K562 (cell line): ENCODE data around the gene RAB17. TPM values are rescaled to one million over a fixed set of nuclear protein-coding genes. Genes with fewer than 3 reads are reported as not detected.

ENCODE experiments used
- ATAC-seq: fragments of 200-7000 bp; cut with Tn5 transposase; 3 replicates; pipeline ENCODE4 v1.9.1; 2020; ENCODE audit warnings: moderate library complexity
- BruUV-seq: library from RNA; stranded (reverse); fragments of 400-500 nt; replicated peaks from 2 replicates; lab custom pipeline; 2021; lab: Mats Ljungman, UMichigan
- CTCF ChIA-PET: fragments of 300-600 bp; formaldehyde crosslinking; extraction: SDS; loops from one replicate; lab custom pipeline; 2021; ENCODE audit warnings: low intra/inter-chr PET ratio; lab: Yijun Ruan, JAX
- POLR2A ChIA-PET: fragments of 300-600, 350-650 bp; sonication (Branson Sonifier 250); formaldehyde crosslinking; extraction: SDS; loops from one replicate; lab custom pipeline; 2021; ENCODE audit warnings: antibody characterized with exemption, inconsistent platforms; lab: Yijun Ruan, JAX
- DNase-seq, 4 experiments: peaks; one replicate each; pipeline versions ENCODE4 v3.0.0 to v3.0.0-alpha.2; 2011 to 2018; ENCODE audit warnings: low spot score in 3 of 4, mixed read lengths in 3 of 4; ENCODE audit errors: extremely low read depth in 1 of 4
- FAIRE-seq: peaks from 2 replicates; lab custom pipeline; 2011; peaks lifted over from hg19 to GRCh38; lab: Jason Lieb, UNC
- H2AFZ ChIP-seq: 2 replicates; pipeline ENCODE4 v1.6.0; 2011; ENCODE audit warnings: low read depth, low read length, control low read depth, inconsistent platforms
- H3K27ac ChIP-seq: fragments of 200-600 bp; 3 replicates; pipeline ENCODE4 v1.8.0; 2011; ENCODE audit warnings: low read depth, mild to moderate bottlenecking, control low read depth, inconsistent platforms, low read length, moderate library complexity, mixed read lengths; ENCODE audit errors: extremely low read depth
- H3K27me3 ChIP-seq, 2 experiments: fragments of 300-600 bp in 1 of 2; 2 replicates in 1 of 2; 3 replicates in 1 of 2; pipeline versions ENCODE4 v1.6.0 to v1.8.0; 2011; ENCODE audit warnings: inconsistent platforms in 2 of 2, low read length in 2 of 2, mild to moderate bottlenecking in 1 of 2, mixed read lengths in 1 of 2, moderate library complexity in 1 of 2; ENCODE audit not compliant: control insufficient read depth in 2 of 2, insufficient read depth in 2 of 2
- H3K36me3 ChIP-seq: fragments of 300-600 bp; 3 replicates; pipeline ENCODE4 v1.8.0; 2011; ENCODE audit warnings: mild to moderate bottlenecking, low read length, inconsistent platforms; ENCODE audit not compliant: control insufficient read depth, insufficient read depth
- H3K4me1 ChIP-seq, 2 experiments: fragments of 200-600 bp in 1 of 2; replicated peaks in 1 of 2; 2 replicates in 1 of 2; 3 replicates in 1 of 2; pipeline versions ENCODE4 v1.5.1 to v1.8.0; 2011; ENCODE audit warnings: inconsistent platforms in 2 of 2, low read length in 2 of 2, mild to moderate bottlenecking in 1 of 2, mixed read lengths in 1 of 2, moderate library complexity in 1 of 2; ENCODE audit not compliant: control insufficient read depth in 2 of 2, insufficient read depth in 2 of 2
- H3K4me2 ChIP-seq: 2 replicates; pipeline ENCODE4 v1.6.1; 2011; ENCODE audit warnings: low read length, control low read depth, inconsistent platforms, mixed read lengths; ENCODE audit not compliant: insufficient read depth
- H3K4me3 ChIP-seq: fragments of 200-600 bp; sonication (generic), shearing (Covaris generic); 2 replicates; pipeline ENCODE4 v1.5.1; 2016; ENCODE audit warnings: control low read depth, inconsistent platforms
- H3K79me2 ChIP-seq: fragments of 200-600 bp; 3 replicates; pipeline ENCODE4 v1.8.0; 2011; ENCODE audit warnings: low read length, inconsistent platforms; ENCODE audit not compliant: control insufficient read depth, insufficient read depth
- H3K9ac ChIP-seq, 2 experiments: 2 replicates each; pipeline versions ENCODE4 v1.6.0 to v1.6.1; 2011; ENCODE audit warnings: low read depth in 2 of 2, low read length in 2 of 2, control low read depth in 1 of 2, inconsistent platforms in 1 of 2, mild to moderate bottlenecking in 1 of 2, mixed read lengths in 1 of 2; ENCODE audit not compliant: insufficient read depth in 1 of 2
- H3K9me1 ChIP-seq: one replicate; pipeline ENCODE4 v1.6.0; 2011; ENCODE audit warnings: inconsistent platforms, mild to moderate bottlenecking, low read length, moderate library complexity; ENCODE audit not compliant: control insufficient read depth, insufficient read depth
- H3K9me3 ChIP-seq: replicated peaks from 2 replicates; pipeline ENCODE4 v1.5.1; 2011; ENCODE audit warnings: low read depth, low read length, inconsistent platforms; ENCODE audit not compliant: control insufficient read depth, insufficient read depth
- H4K20me1 ChIP-seq: replicated peaks from 2 replicates; pipeline ENCODE4 v1.6.1; 2011; ENCODE audit warnings: low read length, inconsistent platforms, mixed read lengths; ENCODE audit not compliant: control insufficient read depth, insufficient read depth
- PTBP1 ChIP-seq: fragments of 200-400 bp; formaldehyde crosslinking; IDR thresholded peaks from 2 replicates; pipeline ENCODE4 v1.6.1; 2017; ENCODE audit warnings: low read depth, low read length
- XRCC4 ChIP-seq: IDR thresholded peaks from one replicate; pipeline ENCODE4 v1.6.1; 2011; ENCODE audit not compliant: insufficient read depth, insufficient read length; ENCODE audit errors: extremely low read depth
- ZNF133 ChIP-seq: fragments of 250-450 bp; sonication (Bioruptor Pico); IDR thresholded peaks from 2 replicates; pipeline ENCODE4 v1.4.0; 2020; ENCODE audit warnings: mild to moderate bottlenecking
- ZNF165 ChIP-seq: fragments of 250-450 bp; sonication (Bioruptor Pico); IDR thresholded peaks from 2 replicates; pipeline ENCODE4 v1.4.0; 2020; ENCODE audit warnings: borderline replicate concordance
- ZNF354B ChIP-seq: fragments of 250-450 bp; sonication (Bioruptor Pico); IDR thresholded peaks from 2 replicates; pipeline ENCODE4 v1.4.0; 2020
- WGBS: fragments of 100-300 bp; shearing (Covaris generic); methylation state at CpG from one replicate; pipeline ENCODE4 v1.1.6; 2016; ENCODE audit warnings: low coverage, mixed read lengths; ENCODE audit not compliant: insufficient coverage; ENCODE audit errors: missing lambda C conversion rate; 5-methylcytosine and 5-hydroxymethylcytosine counted together
- in situ Hi-C: fragments of 300-500 bp; cut with MboI; formaldehyde crosslinking; loops from 4 replicates; pipeline ENCODE4 v1.15.0; 2018; ENCODE audit warnings: inconsistent platforms, mixed read lengths
- intact Hi-C: fragments of 100-400 bp; cut with micrococcal nuclease; formaldehyde crosslinking; loops from 2 replicates; pipeline ENCODE4 v1.14.2; 2022
- polyA plus RNA-seq, 8 experiments: library from polyadenylated mRNA; depleted of rRNA in 4 of 8; stranded (reverse) in 5 of 8; unstranded in 3 of 8; fragments of >200 nt; fragmentation: Nextera tagmentation in 2 of 8; fragmentation: Illumina TruSeq in 1 of 8; extraction: Ambion mirVana in 2 of 8; extraction: Trizol in 1 of 8; gene quantifications; 2 replicates each; pipeline versions ENCODE4 v1.2.1 to v1.2.3, GENCODE V29; 2011 to 2014; ENCODE audit warnings: inconsistent platforms in 1 of 8, missing spikeins in 1 of 8
- total RNA-seq, 7 experiments: library from RNA; depleted of rRNA in 6 of 7; stranded (reverse); fragments of >200 nt in 6 of 7; fragmentation: Illumina TruSeq in 2 of 7; extraction: Trizol in 2 of 7; gene quantifications; 2 replicates each; pipeline versions ENCODE4 v1.2.1 to v1.2.3, GENCODE V29; 2011 to 2021; ENCODE audit warnings: low replicate concordance in 1 of 7
- TF ChIP-seq, protein P1 (sequence below): fragments of 450-650 bp; IDR thresholded peaks from 2 replicates; pipeline ENCODE4 v1.6.1; 2016; ENCODE audit warnings: low read depth, mild to moderate bottlenecking, moderate library complexity
- TF ChIP-seq, protein P2 (sequence below): sonication (generic); formaldehyde crosslinking; IDR thresholded peaks from 2 replicates; pipeline ENCODE4 v1.8.0; 2022; ENCODE audit warnings: mild to moderate bottlenecking, missing genetic modification reagents
- TF ChIP-seq, protein P3 (sequence below): sonication (generic); formaldehyde crosslinking; IDR thresholded peaks from 2 replicates; pipeline ENCODE4 v1.8.0; 2022; ENCODE audit warnings: mild to moderate bottlenecking, missing genetic modification reagents
- TF ChIP-seq, protein P4 (sequence below): fragments of 150-350 bp; IDR thresholded peaks from 2 replicates; pipeline ENCODE4 v1.6.1; 2014; ENCODE audit warnings: low read depth, mild to moderate bottlenecking, low read length, borderline replicate concordance

The RAB17 gene
- total and polyA plus RNA-seq, 9 of the 15 experiments (the other 6 are each of a cell fraction or from before 2014, with no cell fraction given) = 0.13 TPM; not detected in 8

DNA sequence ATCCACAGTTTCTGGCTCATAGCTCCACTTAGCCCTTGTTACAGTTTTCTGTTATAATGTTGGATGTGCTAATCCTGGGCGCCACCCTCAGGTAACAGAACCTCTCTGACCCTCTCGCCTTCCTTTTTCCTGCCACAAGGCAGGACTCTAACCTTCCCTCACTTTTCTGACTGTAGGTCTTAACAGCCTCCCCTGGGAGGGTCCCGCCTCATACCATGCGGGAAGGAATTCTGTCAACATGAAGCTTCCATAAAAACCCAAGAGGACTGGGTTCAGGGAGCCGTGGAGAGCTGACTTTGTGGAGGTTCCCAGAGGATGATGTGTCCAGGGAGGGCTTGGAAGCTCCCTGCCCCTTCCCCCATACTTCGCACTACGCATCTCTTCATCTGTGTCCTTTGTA lies 11.9 kb upstream of the RAB17 start (continued):
- TF ChIP-seq, protein P1, sequence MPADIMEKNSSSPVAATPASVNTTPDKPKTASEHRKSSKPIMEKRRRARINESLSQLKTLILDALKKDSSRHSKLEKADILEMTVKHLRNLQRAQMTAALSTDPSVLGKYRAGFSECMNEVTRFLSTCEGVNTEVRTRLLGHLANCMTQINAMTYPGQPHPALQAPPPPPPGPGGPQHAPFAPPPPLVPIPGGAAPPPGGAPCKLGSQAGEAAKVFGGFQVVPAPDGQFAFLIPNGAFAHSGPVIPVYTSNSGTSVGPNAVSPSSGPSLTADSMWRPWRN = no peak
- TF ChIP-seq, protein P2, sequence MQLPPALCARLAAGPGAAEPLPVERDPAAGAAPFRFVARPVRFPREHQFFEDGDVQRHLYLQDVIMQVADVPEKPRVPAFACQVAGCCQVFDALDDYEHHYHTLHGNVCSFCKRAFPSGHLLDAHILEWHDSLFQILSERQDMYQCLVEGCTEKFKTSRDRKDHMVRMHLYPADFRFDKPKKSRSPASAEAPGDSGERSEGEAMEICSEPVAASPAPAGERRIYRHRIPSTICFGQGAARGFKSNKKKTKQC (CRISPR knock-in tag) = no peak
- TF ChIP-seq ZNF133 (CRISPR knock-in tag) = no peak
- TF ChIP-seq ZNF165 (CRISPR knock-in tag) = no peak
- no peak for TF ChIP-seq ZNF354B (CRISPR knock-in tag)

DNA sequence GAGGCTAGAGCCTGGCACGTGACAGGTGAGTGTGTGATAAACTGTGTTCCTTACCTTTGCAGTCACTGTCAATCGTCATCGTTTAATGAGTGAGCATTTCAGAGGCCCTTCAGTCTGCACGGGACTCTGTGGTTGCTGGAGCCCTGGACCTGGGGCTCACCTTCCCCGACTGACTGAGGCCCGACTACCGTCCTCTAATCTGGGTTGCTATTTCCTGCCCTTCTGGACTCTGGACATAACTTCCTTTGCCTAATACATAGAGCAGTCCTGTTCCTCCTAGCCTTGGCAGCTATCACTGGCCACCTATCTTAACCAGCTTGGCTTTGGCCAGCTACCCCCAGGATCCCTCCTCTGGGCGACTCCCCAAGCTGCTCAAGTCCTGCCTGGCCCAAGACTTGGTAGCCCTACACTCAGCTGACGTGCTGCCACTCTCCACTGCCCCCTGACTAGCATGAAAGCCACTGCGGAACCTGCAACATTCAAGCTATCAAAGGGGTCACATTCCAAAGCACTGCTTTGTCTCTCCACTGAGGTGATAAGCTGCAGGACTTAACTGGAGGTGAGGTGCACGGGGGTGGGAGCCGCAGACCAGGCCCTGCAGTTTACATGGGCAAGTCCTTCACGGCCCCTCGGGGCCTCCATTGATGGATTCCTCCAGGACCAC lies 11.1 kb upstream of the RAB17 start:
- H3K27me3 ChIP-seq = peaks cover 13 to 68% of the 10 kb centered on the region in 2 experiments
- CTCF ChIA-PET = no interaction called here
- H3K9ac ChIP-seq = no peak overlapping the region
- no TSS peak for BruUV-seq
- no peak overlapping the region for H3K27ac ChIP-seq
- H3K4me3 ChIP-seq = no peak overlapping the region
- WGBS = 3% methylated on average over 11 of the region's 14 CpGs
- ATAC-seq (no peak), DNase-seq (no peak), FAIRE-seq (no peak)
- in situ Hi-C loops = no loop called here
- no peak overlapping the region for H3K4me2 ChIP-seq
- no peaks in the 10 kb centered on the region for H3K4me1 ChIP-seq
- no peaks in the 10 kb centered on the region for H4K20me1 ChIP-seq
- intact Hi-C loops = no loop called here
- H3K36me3 ChIP-seq = no peaks in the 10 kb centered on the region
- POLR2A ChIA-PET = no interaction called here
- H2AFZ ChIP-seq = no peak overlapping the region
- H3K9me1 ChIP-seq = no peaks in the 10 kb centered on the region
- no peaks in the 10 kb centered on the region for H3K79me2 ChIP-seq
- H3K9me3 ChIP-seq = no peaks in the 10 kb centered on the region
- TF ChIP-seq, protein P3, sequence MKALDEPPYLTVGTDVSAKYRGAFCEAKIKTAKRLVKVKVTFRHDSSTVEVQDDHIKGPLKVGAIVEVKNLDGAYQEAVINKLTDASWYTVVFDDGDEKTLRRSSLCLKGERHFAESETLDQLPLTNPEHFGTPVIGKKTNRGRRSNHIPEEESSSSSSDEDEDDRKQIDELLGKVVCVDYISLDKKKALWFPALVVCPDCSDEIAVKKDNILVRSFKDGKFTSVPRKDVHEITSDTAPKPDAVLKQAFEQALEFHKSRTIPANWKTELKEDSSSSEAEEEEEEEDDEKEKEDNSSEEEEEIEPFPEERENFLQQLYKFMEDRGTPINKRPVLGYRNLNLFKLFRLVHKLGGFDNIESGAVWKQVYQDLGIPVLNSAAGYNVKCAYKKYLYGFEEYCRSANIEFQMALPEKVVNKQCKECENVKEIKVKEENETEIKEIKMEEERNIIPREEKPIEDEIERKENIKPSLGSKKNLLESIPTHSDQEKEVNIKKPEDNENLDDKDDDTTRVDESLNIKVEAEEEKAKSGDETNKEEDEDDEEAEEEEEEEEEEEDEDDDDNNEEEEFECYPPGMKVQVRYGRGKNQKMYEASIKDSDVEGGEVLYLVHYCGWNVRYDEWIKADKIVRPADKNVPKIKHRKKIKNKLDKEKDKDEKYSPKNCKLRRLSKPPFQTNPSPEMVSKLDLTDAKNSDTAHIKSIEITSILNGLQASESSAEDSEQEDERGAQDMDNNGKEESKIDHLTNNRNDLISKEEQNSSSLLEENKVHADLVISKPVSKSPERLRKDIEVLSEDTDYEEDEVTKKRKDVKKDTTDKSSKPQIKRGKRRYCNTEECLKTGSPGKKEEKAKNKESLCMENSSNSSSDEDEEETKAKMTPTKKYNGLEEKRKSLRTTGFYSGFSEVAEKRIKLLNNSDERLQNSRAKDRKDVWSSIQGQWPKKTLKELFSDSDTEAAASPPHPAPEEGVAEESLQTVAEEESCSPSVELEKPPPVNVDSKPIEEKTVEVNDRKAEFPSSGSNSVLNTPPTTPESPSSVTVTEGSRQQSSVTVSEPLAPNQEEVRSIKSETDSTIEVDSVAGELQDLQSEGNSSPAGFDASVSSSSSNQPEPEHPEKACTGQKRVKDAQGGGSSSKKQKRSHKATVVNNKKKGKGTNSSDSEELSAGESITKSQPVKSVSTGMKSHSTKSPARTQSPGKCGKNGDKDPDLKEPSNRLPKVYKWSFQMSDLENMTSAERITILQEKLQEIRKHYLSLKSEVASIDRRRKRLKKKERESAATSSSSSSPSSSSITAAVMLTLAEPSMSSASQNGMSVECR (CRISPR knock-in tag) = no peak
- no peak for TF ChIP-seq PTBP1
- TF ChIP-seq, protein P4, sequence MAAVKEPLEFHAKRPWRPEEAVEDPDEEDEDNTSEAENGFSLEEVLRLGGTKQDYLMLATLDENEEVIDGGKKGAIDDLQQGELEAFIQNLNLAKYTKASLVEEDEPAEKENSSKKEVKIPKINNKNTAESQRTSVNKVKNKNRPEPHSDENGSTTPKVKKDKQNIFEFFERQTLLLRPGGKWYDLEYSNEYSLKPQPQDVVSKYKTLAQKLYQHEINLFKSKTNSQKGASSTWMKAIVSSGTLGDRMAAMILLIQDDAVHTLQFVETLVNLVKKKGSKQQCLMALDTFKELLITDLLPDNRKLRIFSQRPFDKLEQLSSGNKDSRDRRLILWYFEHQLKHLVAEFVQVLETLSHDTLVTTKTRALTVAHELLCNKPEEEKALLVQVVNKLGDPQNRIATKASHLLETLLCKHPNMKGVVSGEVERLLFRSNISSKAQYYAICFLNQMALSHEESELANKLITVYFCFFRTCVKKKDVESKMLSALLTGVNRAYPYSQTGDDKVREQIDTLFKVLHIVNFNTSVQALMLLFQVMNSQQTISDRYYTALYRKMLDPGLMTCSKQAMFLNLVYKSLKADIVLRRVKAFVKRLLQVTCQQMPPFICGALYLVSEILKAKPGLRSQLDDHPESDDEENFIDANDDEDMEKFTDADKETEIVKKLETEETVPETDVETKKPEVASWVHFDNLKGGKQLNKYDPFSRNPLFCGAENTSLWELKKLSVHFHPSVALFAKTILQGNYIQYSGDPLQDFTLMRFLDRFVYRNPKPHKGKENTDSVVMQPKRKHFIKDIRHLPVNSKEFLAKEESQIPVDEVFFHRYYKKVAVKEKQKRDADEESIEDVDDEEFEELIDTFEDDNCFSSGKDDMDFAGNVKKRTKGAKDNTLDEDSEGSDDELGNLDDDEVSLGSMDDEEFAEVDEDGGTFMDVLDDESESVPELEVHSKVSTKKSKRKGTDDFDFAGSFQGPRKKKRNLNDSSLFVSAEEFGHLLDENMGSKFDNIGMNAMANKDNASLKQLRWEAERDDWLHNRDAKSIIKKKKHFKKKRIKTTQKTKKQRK = no peak
- TF ChIP-seq XRCC4 = no peak
